ENCODE results near the gene AMIGO1.

Gene AMIGO1

GRCh38 chr1:109492779-109493178, 16.7 kb downstream of the AMIGO1 start:
- Histone ChIP-seq H3K9me2 (replicated peaks; ENCODE audit: control insufficient read depth, low read length) (no peaks in the 10 kb centered on the region), H3K4me3 (ENCODE audit: low read length) (no peak overlapping the region), H3K9me3 (ENCODE audit: control insufficient read depth, insufficient read depth, low read length) (no peaks in the 10 kb centered on the region), H3K27me3 (ENCODE audit: control insufficient read depth, low read length) (no peaks in the 10 kb centered on the region), H3K79me2 (ENCODE audit: control insufficient read depth, low read length) (peaks cover 17% of the 10 kb centered on the region), H4K20me1 (ENCODE audit: control insufficient read depth, insufficient read depth, low read depth, low read length) (no peaks in the 10 kb centered on the region), H3K27ac (ENCODE audit: low read depth, low read length) (no peak overlapping the region), H3K4me1 (ENCODE audit: control insufficient read depth, low read length) (peaks cover 13% of the 10 kb centered on the region), H3F3A (ENCODE audit: control insufficient read depth, insufficient read depth) (no peaks in the 10 kb centered on the region; the same call in 1 of the 2 replicates), H3K4me2 (ENCODE audit: low read length) (no peak overlapping the region), H3K36me3 (ENCODE audit: control insufficient read depth, low read length) (peaks cover 30% of the 10 kb centered on the region)
- TF ChIP-seq CTCF (IDR thresholded peaks at IDR 0.05; ENCODE audit: low read depth, low read length, poor library complexity, severe bottlenecking) (no peak), EZH2phosphoT487 (IDR thresholded peaks at IDR 0.05; ENCODE audit: borderline replicate concordance, low read length) (no peak)

- H3K79me2 ChIP-seq (ENCODE audit: control insufficient read depth, low read length): peaks cover 17% of the 10 kb centered on the region
Measured at GRCh38 chr1:109491372-109491771, 18.2 kb downstream of the AMIGO1 start.

GRCh38 chr1:109490934-109491302, 18.6 kb downstream of the AMIGO1 start:
- Histone ChIP-seq H3K36me3 (ENCODE audit: control insufficient read depth, low read length) (peaks cover 27% of the 10 kb centered on the region), H4K20me1 (ENCODE audit: control insufficient read depth, insufficient read depth, low read depth, low read length) (no peaks in the 10 kb centered on the region), H3K9me3 (ENCODE audit: control insufficient read depth, insufficient read depth, low read length) (no peaks in the 10 kb centered on the region), H3F3A (ENCODE audit: control insufficient read depth, insufficient read depth) (no peaks in the 10 kb centered on the region; the same call in 1 of the 2 replicates), H3K27ac (ENCODE audit: low read depth, low read length) (no peak overlapping the region), H3K27me3 (ENCODE audit: control insufficient read depth, low read length) (no peaks in the 10 kb centered on the region), H3K9me2 (replicated peaks; ENCODE audit: control insufficient read depth, low read length) (no peaks in the 10 kb centered on the region), H3K4me1 (ENCODE audit: control insufficient read depth, low read length) (peaks cover 13% of the 10 kb centered on the region), H3K4me2 (ENCODE audit: low read length) (no peak overlapping the region), H3K4me3 (ENCODE audit: low read length) (no peak overlapping the region), H3K79me2 (ENCODE audit: control insufficient read depth, low read length) (peaks cover 17% of the 10 kb centered on the region)
- TF ChIP-seq CTCF (IDR thresholded peaks at IDR 0.05; ENCODE audit: low read depth, low read length, poor library complexity, severe bottlenecking) (no peak), EZH2phosphoT487 (IDR thresholded peaks at IDR 0.05; ENCODE audit: borderline replicate concordance, low read length) (no peak)

More at GRCh38 chr1:109491372-109491771, 18.2 kb downstream of the AMIGO1 start:
- Histone ChIP-seq H3K36me3 (ENCODE audit: control insufficient read depth, low read length) (peaks cover 27% of the 10 kb centered on the region), H3K4me1 (ENCODE audit: control insufficient read depth, low read length) (peaks cover 13% of the 10 kb centered on the region), H4K20me1 (ENCODE audit: control insufficient read depth, insufficient read depth, low read depth, low read length) (no peaks in the 10 kb centered on the region), H3K27me3 (ENCODE audit: control insufficient read depth, low read length) (no peaks in the 10 kb centered on the region), H3K9me3 (ENCODE audit: control insufficient read depth, insufficient read depth, low read length) (no peaks in the 10 kb centered on the region), H3K4me2 (ENCODE audit: low read length) (no peak overlapping the region), H3K9me2 (replicated peaks; ENCODE audit: control insufficient read depth, low read length) (no peaks in the 10 kb centered on the region), H3K4me3 (ENCODE audit: low read length) (no peak overlapping the region), H3K27ac (ENCODE audit: low read depth, low read length) (no peak overlapping the region), H3F3A (ENCODE audit: control insufficient read depth, insufficient read depth) (no peaks in the 10 kb centered on the region; the same call in 1 of the 2 replicates)
- TF ChIP-seq CTCF (IDR thresholded peaks at IDR 0.05; ENCODE audit: low read depth, low read length, poor library complexity, severe bottlenecking): no peak
- no peak for TF ChIP-seq EZH2phosphoT487 (IDR thresholded peaks at IDR 0.05; ENCODE audit: borderline replicate concordance, low read length)

Data from DOHH2 (cell line).